Activated T-cell treated with anti-CD3 and anti-CD28 coated beads, Interleukin-2, amount 50 U/mL, for 1 hour (primary cell): ENCODE data around the gene INSR.
"Not testable (repeated sequence)": the region's sequence is repeated elsewhere in the genome, so short reads cannot be mapped to it uniquely, and the experiment has no call there.

Experiments used
- DNase-seq: peaks from one replicate; pipeline ENCODE4 v3.0.0-alpha.2; 2020

The INSR gene

DNA sequence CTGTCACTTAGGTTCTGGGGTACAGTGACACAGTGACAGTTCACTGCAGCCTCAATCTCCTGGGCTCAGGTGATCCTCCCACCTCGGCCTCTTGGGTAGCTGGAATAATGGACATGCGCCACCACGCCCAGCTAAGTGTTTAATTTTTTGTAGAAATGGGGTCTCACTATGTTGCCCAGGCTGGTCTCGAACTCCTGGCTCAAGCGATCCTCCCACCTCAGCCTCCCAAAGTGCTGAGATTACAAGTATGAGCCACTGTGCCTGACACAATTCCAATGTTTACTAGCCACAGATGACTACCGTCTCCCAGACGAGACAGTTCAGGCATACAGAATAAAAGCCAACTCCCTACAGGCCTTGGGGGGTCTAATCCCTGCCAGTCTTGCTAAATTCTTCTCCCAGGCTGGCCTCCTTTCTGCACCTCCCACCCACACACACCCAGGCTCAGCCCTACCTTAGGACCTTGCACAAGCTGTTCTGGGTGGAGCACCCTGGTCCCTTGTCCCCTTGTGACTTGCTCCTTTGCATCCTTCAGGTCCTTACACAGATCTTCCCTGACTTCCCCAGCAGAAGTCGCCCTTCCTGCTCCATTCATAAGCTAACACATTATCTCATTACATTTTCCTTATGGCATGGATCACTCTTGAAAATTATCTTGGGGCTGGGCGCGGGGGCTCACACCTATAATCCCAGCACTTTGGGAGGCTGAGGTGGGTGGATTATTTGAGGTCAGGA lies 106.4 kb downstream of the INSR start:
- no peak for DNase-seq

DNA sequence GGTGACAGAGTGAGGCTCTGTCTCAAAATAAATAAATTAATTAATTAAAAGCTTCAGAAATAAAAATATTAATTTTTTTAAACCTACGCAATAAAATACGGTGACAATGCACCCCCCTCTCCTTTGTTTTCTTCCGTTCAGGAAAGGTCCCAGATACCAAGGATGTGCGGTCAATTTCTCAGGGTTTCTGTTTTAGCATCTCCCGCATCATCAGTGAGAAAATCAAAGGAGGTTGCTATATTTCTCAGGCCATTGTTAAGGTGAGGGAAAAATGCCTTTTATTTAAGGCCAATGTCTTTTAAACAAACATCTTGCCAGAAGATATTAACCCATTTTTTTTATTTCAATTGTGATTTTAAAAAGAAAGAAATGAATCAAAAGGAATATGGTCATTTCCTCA lies 111.7 kb downstream of the INSR start:
- no peak for DNase-seq

DNA sequence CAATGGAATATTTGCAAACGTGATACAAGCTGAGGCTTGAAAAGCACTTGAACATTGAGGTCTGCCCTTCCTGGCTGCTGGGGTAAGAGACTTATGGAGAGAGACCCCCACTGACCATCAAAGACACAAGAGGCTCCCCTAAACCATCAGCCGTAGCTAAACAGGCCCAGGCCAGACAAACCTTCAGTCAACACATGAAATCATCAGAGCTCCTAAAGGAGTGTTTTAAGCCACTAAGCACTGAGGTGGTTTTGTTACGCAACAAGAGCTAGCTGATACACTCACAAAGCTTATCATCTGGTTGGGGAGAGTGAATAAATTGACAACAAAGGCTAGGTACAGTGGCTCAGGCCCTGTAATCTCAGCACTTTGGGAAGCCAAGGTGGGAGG lies 114.3 kb downstream of the INSR start:
- no peak for DNase-seq

DNA sequence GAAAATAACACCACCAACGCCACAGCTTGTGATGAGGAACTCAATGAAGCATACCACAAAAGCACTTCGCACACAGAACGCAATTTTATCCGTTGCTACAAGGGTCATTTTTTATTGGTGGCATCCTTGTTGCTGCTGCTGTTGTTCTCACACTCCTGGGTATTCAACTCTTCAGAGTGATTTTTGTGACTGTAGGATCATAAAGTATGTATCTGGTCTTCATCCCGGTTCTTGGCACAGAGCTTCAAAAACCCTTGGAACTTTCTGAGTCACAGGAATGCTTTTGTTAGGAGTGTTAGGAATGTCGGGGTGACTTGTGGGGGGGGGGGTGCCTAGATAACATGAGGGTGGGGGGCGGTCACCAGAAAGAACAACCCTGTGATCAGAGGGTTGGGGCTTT lies 116.3 kb downstream of the INSR start:
- no peak for DNase-seq

DNA sequence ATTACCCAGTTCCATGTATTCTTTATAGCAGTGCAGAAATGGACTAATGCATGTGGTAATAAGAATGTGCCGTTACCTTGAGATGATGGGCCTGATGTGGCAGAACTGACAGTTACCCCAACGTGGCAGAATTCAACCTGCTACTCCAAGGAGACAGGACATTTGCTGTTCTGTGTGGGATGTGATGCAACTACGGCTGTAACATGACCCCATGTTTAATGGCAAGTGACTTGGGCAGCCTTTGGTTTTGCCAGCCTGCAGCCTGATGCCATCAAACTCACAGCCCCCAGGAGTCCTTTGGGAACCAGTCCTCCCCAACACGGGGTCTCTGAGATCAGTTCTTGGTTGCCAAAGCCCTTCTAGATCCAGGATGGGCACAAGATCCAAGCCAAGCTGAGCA lies 117.4 kb downstream of the INSR start:
- no peak for DNase-seq

DNA sequence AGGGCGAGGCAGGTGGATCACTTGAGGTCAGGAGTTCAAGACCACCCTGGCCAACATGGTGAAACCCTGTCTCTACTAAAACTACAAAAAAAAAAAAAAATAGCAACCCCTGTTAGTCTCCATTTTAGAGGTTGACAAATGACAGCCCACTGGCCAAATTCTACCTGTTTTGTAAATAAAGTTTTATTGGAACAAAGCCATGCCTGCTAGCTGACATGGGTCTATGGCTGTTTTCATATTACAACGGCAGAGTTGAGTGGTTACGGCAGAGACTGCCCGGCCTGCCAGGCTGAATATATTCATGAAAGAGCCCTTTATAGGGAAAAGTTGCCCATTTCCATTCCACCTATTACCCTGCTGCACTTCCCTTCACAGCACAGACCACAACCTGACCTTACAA lies 121.4 kb downstream of the INSR start:
- DNase-seq = no peak

DNA sequence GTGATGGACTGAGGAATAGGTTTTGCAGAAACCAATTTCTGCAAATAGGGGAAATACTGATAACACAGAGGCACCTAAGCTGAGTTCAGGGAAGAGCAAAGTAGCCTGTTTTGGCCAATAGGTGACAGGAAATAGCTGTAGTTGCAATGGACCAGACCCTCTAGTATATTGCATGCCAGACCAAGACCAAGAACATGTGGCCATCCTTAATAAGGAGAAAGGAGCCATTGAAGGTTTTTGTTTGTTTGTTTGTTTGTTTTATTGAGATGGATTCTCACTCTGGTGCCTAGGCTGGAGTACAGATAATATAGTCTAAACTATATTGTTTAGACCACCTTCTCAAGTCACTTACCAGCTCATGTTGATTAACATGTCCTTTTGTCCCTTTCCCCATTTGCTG lies 123.2 kb downstream of the INSR start:
- DNase-seq = no peak

DNA sequence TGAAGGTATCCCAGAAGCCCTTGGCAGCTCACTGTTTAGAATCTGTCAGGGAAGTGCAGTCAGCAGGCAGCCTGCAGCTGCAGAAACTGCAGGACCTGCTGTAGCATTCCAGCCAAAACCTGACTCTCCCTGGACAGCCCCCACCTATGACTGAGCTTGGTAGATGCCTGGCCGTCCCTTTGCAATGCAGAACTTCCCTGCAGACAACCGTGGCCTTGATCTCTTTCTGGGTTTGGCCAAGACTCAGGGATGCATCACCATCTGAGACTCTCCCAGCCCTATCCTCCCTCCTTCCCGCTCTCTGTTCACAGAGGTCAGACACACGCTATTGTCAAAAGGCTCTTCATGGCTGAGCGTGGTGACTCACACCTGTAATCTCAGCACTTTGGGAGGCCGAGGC lies 125.3 kb downstream of the INSR start:
- DNase-seq = no peak

DNA sequence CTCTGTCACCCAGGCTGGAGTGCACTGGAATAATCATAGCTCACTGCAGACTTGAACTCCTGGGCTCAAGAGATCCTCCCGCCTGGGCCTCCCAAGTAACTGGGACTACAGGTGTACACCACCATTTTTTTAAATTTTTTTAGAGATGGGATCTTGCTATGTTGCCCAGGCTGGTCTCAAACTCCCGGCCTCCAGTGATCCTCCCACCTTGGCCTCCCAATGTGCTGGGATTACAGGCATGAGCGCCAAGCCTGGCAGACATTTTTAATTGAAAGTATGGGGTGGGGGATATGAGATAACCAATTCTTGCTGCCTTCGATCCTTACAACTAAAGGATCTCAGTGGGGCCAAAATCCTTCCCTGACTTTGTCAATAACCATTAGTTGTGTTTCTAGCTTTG lies 132.9 kb downstream of the INSR start:
- no peak for DNase-seq

DNA sequence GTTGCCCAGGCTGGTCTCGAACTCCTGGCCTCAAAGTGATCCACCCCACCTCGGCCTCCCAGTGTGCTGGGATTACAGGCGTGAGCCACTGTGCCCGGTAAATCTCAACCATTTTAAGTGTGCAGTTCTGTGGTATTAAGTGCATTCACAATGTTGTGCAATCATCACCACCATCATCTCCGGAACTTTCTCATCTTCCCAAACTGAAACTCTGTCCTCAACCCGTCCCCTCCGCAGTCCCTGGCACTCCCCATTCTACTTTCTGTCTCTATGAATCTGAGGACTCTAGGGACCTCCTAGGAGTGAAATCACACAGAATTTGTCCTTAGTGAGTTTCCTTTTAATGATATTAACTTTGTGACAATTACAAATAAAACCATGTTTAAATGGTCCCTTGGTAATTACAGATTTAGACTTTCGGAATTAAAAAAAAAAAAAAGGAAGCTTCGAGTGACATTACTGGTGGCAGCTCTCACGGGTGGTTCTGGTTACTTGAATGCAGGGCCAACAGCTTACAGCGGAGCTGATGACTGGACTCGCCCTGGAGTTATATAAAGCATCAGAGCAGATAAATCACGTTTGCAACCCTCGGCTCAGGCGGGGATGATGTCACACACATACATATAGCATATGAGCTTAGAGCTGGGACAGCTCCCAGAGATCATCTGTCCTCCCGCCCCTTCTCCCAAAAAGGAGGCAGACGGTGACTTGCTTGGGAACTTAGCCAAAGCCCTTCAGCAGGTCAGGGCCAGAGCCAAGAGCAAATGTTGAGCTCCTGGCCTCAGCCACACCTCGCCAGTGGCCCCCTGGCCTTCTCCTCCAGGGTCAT lies 134.9 kb downstream of the INSR start:
- DNase-seq = no peak

DNA sequence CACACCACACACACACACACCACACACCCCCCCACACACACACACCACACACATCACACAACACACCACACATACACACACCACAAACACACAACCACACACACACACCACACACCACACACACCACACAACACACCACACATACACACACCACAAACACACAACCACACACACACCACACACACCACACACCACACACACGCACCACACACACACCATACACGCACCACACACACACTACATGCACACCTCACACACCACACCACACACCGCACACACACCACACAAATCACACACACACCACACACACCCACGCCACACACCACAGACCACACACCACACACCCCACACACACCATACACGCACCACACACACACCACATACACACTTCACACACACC lies 141.2 kb downstream of the INSR start:
- DNase-seq = no peak

DNA sequence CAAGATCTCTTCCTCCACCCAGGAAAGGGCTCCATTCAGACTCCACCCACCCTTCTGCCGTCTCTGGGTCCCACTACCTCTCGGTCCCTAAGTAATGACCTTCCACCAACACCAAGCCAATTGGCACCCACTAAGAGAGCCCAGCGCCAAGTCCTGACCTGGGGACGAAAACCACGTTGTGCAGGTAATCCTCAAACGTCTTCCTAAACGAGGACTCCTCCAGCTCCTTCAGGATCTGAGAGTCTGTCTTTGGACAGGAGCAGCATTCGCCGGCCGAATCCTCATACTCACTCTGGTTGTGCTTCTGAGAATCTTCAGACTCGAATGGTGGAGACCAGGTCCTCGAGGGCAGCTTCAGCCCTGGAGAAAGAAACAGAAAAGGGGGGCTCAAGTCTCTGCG lies 141.6 kb downstream of the INSR start:
- no peak for DNase-seq

DNA sequence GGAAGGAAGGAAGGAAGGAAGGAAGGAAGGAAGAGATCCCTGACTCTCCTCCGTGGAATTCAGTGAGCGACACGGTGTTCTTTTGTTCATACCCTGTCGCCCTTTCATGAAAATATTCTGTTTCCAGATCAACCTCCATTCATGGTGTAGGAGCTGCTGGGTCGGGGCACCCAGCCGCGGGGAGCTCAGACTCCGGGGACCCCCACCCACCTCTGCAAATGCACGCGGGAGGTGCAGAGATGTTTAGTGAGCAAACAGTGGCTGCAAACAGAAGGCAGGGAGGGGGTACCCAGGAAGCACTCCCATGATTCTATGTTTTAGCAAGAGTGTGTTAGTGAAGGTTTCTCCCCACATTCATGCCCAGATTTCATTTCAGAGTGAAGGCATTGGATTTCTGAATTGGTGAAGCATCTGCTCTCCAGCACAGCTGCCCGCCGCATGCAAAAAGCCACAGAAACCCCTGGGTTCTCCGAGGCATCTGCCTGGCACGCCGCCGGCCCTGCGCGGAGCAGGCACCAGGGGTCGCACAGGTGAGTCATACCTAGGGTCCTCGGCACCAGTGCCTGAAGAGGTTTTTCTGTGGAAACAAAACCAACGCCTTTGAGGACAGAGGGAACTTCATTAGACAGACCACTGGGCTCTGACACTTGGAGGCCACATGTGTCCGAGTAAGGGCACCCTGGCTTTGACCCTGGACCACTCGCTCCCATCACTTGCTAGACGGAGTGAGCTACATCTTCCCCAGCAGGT lies 144.1 kb downstream of the INSR start:
- DNase-seq = no peak

DNA sequence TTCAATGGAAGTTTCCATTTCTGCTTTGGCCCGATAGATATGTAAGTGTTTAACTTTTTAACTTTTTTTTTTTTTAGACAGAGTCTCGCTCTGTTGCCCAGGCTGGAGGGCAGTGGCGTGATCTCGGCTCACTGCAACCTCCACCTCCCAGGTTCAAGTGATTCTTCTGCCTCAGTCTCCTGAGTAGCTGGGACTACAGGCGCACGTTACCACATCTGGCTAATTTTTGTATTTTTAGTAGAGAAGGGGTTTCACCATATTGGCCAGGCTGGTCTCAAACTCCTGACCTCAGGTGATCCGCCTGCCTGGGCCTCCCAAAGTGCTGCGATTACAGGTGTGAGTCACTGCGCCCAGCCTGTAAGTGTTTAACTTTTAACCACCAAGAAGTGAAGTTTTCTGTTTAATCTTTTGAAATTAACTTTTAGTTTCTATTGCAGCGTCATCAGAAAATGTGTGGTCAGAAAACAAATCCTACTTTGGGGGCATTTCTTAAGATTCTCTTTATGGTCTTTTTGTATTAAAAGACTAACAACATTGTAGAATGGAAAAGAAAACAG lies 147.0 kb downstream of the INSR start:
- not testable (repeated sequence) for DNase-seq

DNA sequence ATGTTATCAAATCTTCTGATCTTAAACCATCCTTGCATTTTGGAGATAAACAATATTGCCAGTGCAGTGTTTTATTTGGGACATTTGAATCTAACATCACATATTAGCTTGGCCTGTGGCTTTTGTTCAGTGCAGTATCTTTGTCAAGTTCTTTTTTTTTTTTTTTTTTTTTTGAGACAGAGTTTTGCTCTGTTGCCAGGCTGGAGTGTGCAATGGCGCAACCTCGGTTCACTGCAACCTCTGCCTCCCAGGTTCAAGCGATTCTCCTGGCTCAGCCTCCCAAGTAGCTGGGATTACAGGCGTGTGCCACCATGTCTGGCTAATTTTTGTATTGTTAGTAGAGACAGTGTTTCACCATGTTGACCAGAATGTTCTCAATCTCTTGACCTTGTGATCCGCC lies 148.1 kb downstream of the INSR start:
- DNase-seq = not testable (repeated sequence)

DNA sequence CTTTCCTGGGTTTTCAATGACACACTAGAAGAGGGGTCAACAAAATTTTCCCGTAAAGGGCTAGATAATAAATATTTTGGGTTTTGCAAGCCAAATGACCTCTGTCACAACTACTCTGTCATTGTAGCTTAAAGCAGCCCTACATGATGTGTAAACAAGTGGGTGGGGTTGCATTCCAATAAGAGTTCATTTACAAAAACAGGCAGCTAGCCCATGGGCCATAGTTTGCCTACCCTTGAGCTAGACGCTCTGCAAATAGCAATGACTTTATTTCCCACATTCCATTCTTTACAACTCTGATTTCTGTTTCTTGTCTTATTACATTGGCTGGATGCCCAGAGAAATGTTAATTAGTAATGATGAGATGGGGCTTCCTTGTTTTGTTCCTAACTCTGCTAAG lies 148.7 kb downstream of the INSR start:
- DNase-seq = no peak

DNA sequence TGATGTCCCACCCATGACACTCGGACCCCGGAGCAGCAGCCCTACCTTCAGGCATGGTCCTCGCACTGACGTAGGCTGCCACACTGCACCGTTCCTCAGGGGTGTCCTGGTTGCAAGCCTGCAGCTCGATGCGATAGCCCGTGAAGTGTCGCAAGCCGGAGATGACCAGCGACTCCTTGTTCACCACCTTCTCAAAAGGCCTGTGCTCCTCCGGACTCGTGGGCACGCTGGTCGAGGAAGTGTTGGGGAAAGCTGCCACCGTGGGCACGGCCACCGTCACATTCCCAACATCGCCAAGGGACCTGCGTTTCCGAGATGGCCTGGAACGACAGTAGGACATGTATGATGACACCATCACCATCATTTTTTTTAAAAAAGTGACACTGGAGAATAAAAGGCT lies 151.4 kb downstream of the INSR start:
- DNase-seq = no peak

DNA sequence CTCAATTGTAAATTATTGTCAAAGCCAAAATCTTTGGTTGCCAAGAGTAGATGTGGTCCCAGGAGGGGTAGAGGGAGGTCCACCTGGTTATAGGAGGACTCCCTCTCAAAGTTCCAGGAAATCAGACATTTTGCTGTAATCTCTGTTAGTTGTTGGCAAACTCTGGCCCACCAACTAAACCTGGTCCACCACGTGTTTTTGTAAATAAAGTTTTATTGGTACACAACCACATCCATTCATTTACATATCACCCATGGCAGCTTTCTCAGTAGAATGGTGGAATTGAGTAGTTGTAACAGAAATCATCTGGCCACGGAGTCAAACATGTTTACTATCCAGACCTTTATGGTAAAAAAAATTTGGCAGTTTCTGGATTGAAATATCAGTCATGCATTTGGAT lies 154.1 kb downstream of the INSR start:
- no peak for DNase-seq

DNA sequence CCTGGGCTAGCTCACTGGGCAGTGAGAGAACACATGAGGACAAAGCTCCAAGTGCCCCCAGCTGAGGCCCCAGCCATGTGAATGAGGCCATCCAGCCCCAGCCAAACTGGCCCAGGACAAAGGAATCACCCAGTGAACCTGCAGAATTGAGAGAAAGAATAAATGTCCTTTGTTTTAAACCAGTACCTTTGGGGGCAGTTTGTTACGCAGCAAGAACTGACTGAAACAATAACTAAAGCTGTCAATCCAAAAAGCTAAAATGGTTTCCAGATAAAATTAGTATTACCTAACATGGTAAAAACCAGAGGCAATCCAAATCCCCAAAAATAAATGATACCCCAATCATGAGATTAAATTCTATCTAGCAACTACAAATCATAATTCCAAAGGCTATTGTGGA lies 155.1 kb downstream of the INSR start:
- DNase-seq = no peak

DNA sequence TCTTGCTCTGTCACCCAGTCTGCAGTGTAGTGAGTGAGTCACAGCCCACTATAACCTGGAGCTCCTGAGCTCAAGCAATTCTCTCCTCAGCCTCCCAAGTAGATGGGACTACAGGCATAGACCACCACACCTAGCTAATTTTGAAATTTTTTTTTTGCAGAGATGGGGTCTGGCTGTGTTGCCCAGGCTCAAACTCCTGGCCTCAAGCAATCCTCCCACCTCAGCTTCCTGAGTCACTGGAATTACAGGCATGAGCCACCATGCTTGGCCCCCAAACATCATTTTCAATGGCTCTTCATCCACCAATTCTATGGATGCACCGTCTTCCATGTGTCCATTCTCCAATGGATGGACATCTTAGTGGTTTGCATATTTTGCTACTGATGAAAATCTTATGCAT lies 155.8 kb downstream of the INSR start:
- no peak for DNase-seq

DNA sequence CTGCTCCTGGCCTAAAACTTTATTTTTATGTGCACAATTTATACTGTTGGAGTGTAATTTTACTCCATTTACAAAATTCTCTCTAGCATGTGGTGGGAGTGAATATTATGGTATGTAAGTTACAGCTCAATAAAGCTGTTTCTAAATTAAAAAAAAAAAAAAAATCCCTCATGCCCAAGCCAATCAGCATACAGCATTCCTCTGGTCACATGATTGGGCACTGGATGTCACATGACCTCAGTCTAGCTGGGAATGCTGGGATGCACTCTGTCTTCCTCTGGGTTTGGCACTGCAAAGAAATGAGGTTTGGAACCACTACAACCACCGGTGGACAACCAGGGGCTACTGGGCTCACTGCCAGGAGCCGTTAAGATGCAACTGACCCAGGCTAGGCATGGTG lies 157.1 kb downstream of the INSR start:
- DNase-seq = no peak

DNA sequence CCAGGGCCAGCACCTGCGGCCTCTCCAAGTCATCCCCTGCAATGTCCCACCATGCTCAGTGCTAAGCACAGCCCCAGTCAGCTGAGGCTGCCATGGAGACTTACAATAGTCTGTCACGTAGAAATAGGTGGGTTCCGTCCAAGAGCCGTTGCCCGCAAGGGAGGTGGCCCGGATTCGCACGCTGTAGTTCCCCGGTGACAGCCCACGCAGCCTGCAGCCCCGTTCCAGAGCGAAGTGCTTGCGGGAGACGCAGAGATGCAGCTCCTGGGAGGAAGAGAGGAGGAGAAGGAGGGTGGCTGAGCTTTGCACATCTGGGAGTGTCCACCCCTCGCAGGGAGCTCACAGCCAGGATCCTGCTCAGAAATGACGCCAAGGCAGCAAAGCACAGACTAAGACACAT lies 162.2 kb downstream of the INSR start:
- DNase-seq = no peak

DNA sequence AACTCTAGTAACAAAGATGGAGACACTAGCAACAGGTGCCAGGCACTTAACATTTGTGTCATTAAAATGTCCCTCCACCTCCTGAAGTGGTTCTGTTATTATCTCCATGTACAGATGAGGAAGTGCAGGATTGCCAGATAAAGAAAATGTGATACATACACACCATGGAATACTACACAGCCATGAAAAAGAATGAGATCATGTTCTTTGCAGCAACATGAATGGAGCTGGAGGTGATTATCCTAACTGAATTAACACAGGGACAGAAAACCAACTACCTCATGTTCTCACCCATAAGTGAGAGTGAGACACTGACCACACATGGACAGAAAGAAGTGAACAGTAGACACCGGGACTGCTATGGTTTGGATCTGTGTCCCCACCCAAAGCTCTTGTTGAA lies 164.2 kb downstream of the INSR start:
- no peak for DNase-seq

DNA sequence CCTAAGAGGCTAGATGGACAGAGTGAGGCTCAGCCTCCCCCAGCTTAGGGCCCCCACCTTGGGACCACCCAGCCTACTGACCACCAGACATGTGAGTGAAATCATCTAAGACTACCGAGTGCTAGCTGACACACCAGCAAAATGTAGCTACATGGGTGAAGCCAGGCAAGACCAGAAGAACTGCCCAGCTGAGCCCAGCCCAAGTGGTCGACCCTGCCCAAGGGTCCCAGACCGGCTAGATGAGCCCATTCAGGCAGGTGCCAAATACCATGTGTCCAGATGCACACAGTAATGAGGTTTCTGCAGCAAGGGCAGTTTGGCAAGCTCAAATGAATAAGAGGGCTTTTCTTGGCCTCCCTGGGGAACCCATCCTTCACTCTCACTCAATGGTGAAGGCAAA lies 168.1 kb downstream of the INSR start:
- no peak for DNase-seq
